Stimulated activated CD8-positive, alpha-beta memory T cell treated with anti-CD3 and anti-CD28 coated beads, Interleukin-4, amount 100 ng/mL, for 24 hours (primary cell): ENCODE results near the gene ANAPC1.
"Not testable (repeated sequence)": the region's sequence is repeated elsewhere in the genome, so short reads cannot be mapped to it uniquely, and the experiment has no call there.

Experiments used
- DNase-seq: peaks from one replicate; pipeline ENCODE4 v3.0.0-alpha.2; 2020; ENCODE audit warnings: low read depth

ANAPC1 gene

GRCh38 chr2:111782195-111782594, 101.8 kb downstream of the ANAPC1 start:
- DNase-seq, result not testable (repeated sequence)

GRCh38 chr2:111781443-111782094, 102.4 kb downstream of the ANAPC1 start:
- DNase-seq, result not testable (repeated sequence)

- DNase-seq, result not testable (repeated sequence)
Measured at GRCh38 chr2:111777155-111777554, 106.8 kb downstream of the ANAPC1 start.

GRCh38 chr2:111776296-111776695, 107.7 kb downstream of the ANAPC1 start:
- not testable (repeated sequence) for DNase-seq

GRCh38 chr2:111772180-111772579, 111.8 kb downstream of the ANAPC1 start:
- DNase-seq, result not testable (repeated sequence)

GRCh38 chr2:111770916-111771658, 112.9 kb downstream of the ANAPC1 start:
- not testable (repeated sequence) for DNase-seq

- DNase-seq, result not testable (repeated sequence)
Measured at GRCh38 chr2:111768266-111769190, 115.5 kb downstream of the ANAPC1 start.

GRCh38 chr2:111767087-111767486, 116.9 kb downstream of the ANAPC1 start:
- DNase-seq, result not testable (repeated sequence)

GRCh38 chr2:111766295-111766694, 117.7 kb downstream of the ANAPC1 start:
- DNase-seq, result not testable (repeated sequence)

- not testable (repeated sequence) for DNase-seq
Measured at GRCh38 chr2:111764151-111764550, 119.8 kb downstream of the ANAPC1 start.

- DNase-seq, result not testable (repeated sequence)
Measured at GRCh38 chr2:111760697-111761284, 123.2 kb downstream of the ANAPC1 start.

GRCh38 chr2:111752533-111752932, 131.5 kb downstream of the ANAPC1 start:
- not testable (repeated sequence) for DNase-seq

GRCh38 chr2:111750641-111751040, 133.4 kb downstream of the ANAPC1 start:
- DNase-seq, result not testable (repeated sequence)

- DNase-seq, result not testable (repeated sequence)
Measured at GRCh38 chr2:111748429-111748828, 135.6 kb downstream of the ANAPC1 start.

- peak; percentile 49 for DNase-seq
Measured at GRCh38 chr2:111747410-111748115, 136.4 kb downstream of the ANAPC1 start.

GRCh38 chr2:111744751-111745150, 139.2 kb downstream of the ANAPC1 start:
- DNase-seq, result not testable (repeated sequence)

GRCh38 chr2:111741517-111741916, 142.5 kb downstream of the ANAPC1 start:
- DNase-seq, result not testable (repeated sequence)

- DNase-seq, result not testable (repeated sequence)
Measured at GRCh38 chr2:111735838-111736721, 147.9 kb downstream of the ANAPC1 start.

GRCh38 chr2:111735420-111735819, 148.6 kb downstream of the ANAPC1 start:
- not testable (repeated sequence) for DNase-seq
